Stimulated activated memory B cell treated with anti-CD40 and anti-IgM and Interleukin-4, amounts not matched to agents 10 μg/mL and 1 μg/mL and 100 μg/mL, for 72 hours (primary cell): Measurements from ENCODE around the gene BEST1.
"Not testable (repeated sequence)": the region's sequence is repeated elsewhere in the genome, so short reads cannot be mapped to it uniquely, and the experiment has no call there.

Experiments
- ATAC-seq: fragments of 150-1000 bp; cut with Tn5 transposase; 2 replicates; pipeline ENCODE4 v1.10.0; 2021
- H3K27ac Mint-ChIP-seq: one replicate; pipeline ENCODE4 v1.8.0; 2022; ENCODE audit warnings: mild to moderate bottlenecking, mixed read lengths
- H3K27me3 Mint-ChIP-seq: one replicate; pipeline ENCODE4 v1.8.0; 2022; ENCODE audit warnings: mixed read lengths
- H3K36me3 Mint-ChIP-seq: one replicate; pipeline ENCODE4 v1.8.0; 2022; ENCODE audit warnings: mixed read lengths
- H3K4me1 Mint-ChIP-seq: one replicate; pipeline ENCODE4 v1.8.0; 2022; ENCODE audit warnings: mixed read lengths
- H3K4me3 Mint-ChIP-seq: one replicate; pipeline ENCODE4 v1.8.0; 2022; ENCODE audit warnings: mild to moderate bottlenecking, moderate library complexity, mixed read lengths
- H3K9me3 Mint-ChIP-seq: one replicate; pipeline ENCODE4 v1.8.0; 2022; ENCODE audit warnings: mixed read lengths

The BEST1 gene

GRCh38 chr11:62000539-62001446 is 50.6 kb downstream of the BEST1 start:
- H3K27me3 Mint-ChIP-seq: peaks cover 25% of the 10 kb centered on the region
- no peak overlapping the region for H3K27ac Mint-ChIP-seq
- no peak for ATAC-seq
- H3K9me3 Mint-ChIP-seq: peaks cover 5% of the 10 kb centered on the region
- H3K4me3 Mint-ChIP-seq: no peak overlapping the region
- peaks cover 24% of the 10 kb centered on the region for H3K36me3 Mint-ChIP-seq
- H3K4me1 Mint-ChIP-seq: peaks cover 8% of the 10 kb centered on the region

GRCh38 chr11:62001450-62002191 is 51.5 kb downstream of the BEST1 start:
- no peak overlapping the region for H3K27ac Mint-ChIP-seq
- H3K4me3 Mint-ChIP-seq: no peak overlapping the region
- peaks cover 29% of the 10 kb centered on the region for H3K27me3 Mint-ChIP-seq
- ATAC-seq: no peak
- peaks cover 5% of the 10 kb centered on the region for H3K9me3 Mint-ChIP-seq
- peaks cover 24% of the 10 kb centered on the region for H3K36me3 Mint-ChIP-seq
- peaks cover 8% of the 10 kb centered on the region for H3K4me1 Mint-ChIP-seq

GRCh38 chr11:62002283-62002682 is 52.1 kb downstream of the BEST1 start:
- not testable (repeated sequence) for ATAC-seq, H3K9me3 Mint-ChIP-seq, H3K4me3 Mint-ChIP-seq, H3K4me1 Mint-ChIP-seq, H3K27ac Mint-ChIP-seq
- Mint-ChIP-seq H3K36me3 (peaks cover 24% of the 10 kb centered on the region), H3K27me3 (peaks cover 29% of the 10 kb centered on the region)

DNA sequence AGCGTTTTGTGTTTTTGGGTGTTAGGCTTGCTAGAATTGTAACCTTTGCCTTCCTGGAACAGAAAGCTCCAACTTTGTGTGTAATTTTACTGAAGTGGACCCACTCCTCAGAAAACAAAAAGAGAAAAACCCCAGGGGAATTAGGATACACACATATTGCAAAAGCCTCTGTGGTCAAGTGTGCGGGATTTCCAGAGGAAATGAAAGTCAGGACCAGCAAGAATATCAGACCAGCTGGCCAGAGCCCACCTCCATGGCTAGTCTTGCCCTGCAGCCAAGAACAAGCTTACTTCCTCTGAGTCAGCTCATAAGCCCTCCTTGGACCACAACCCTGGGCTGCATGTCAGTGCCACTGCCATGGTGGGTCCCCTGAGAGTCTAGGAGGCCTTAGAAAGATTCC is 54.3 kb downstream of the BEST1 start:
- ATAC-seq: peak; percentile 88
- H3K36me3 Mint-ChIP-seq: peaks cover 10% of the 10 kb centered on the region

GRCh38 chr11:62008193-62008592 is 58.0 kb downstream of the BEST1 start:
- ATAC-seq: no peak
- peaks cover 14% of the 10 kb centered on the region for H3K27me3 Mint-ChIP-seq
- no peak overlapping the region for H3K4me3 Mint-ChIP-seq
- no peaks in the 10 kb centered on the region for H3K36me3 Mint-ChIP-seq
- no peaks in the 10 kb centered on the region for H3K9me3 Mint-ChIP-seq
- H3K27ac Mint-ChIP-seq: no peak overlapping the region
- peaks cover 8% of the 10 kb centered on the region for H3K4me1 Mint-ChIP-seq

More for the DNA sequence above, 54.3 kb downstream of the BEST1 start:
- Mint-ChIP-seq H3K9me3 (no peaks in the 10 kb centered on the region), H3K27ac (no peak overlapping the region), H3K4me1 (peaks cover 8% of the 10 kb centered on the region), H3K27me3 (peaks cover 29% of the 10 kb centered on the region), H3K4me3 (no peak overlapping the region)

- ATAC-seq: no peak
- Mint-ChIP-seq H3K9me3 (no peaks in the 10 kb centered on the region), H3K4me1 (peaks cover 5% of the 10 kb centered on the region), H3K27me3 (peaks cover under 1% of the 10 kb centered on the region), H3K36me3 (no peaks in the 10 kb centered on the region), H3K27ac (no peak overlapping the region), H3K4me3 (no peak overlapping the region)
These were observed 60.9 kb downstream of the BEST1 start for GRCh38 chr11:62010935-62011528.

DNA sequence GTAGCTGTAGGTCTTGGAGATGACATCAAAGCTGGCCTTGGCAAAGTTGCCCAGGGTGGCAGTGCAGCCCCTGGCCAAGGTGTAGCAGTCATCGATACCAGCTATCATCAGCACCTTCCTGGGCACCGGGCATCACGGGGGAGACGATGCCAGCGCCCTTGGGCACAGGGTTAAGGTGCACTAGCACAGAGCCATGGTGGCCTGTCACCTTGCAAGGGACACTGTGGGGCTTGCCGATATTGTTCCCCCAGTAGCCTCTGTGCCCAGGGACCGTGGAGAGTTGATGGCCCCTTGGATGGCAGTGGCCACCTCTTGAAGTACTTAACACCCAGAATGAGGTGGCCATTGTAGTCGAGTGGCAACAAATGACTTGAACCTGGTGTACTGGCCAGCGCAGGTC is 61.7 kb downstream of the BEST1 start:
- no peak for ATAC-seq
- Mint-ChIP-seq H3K27ac (no peak overlapping the region), H3K4me3 (no peak overlapping the region), H3K36me3 (no peaks in the 10 kb centered on the region), H3K4me1 (peaks cover 5% of the 10 kb centered on the region), H3K27me3 (no peaks in the 10 kb centered on the region), H3K9me3 (no peaks in the 10 kb centered on the region)

DNA sequence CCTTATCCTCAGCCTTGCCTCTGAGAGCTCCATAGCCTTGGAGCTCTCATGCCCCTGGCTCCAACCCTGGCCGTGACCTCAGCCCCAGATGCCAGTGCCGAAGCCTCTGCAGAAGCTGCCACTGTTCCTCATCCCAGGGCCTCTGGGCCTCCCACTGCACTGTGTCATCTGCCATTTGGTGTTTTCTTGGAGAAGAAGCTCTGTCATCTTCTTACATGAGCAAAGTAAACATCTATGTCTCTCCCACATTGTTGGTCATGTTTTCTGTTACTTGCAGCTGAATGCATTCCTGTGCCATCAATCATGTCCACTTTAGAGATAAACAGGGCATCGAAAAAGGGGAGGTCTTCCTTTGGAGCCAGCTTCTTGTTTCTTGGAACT is 62.3 kb downstream of the BEST1 start:
- no peak overlapping the region for H3K27ac Mint-ChIP-seq
- no peak for ATAC-seq
- peaks cover 5% of the 10 kb centered on the region for H3K4me1 Mint-ChIP-seq
- H3K36me3 Mint-ChIP-seq: no peaks in the 10 kb centered on the region
- H3K27me3 Mint-ChIP-seq: no peaks in the 10 kb centered on the region
- no peaks in the 10 kb centered on the region for H3K9me3 Mint-ChIP-seq
- no peak overlapping the region for H3K4me3 Mint-ChIP-seq

DNA sequence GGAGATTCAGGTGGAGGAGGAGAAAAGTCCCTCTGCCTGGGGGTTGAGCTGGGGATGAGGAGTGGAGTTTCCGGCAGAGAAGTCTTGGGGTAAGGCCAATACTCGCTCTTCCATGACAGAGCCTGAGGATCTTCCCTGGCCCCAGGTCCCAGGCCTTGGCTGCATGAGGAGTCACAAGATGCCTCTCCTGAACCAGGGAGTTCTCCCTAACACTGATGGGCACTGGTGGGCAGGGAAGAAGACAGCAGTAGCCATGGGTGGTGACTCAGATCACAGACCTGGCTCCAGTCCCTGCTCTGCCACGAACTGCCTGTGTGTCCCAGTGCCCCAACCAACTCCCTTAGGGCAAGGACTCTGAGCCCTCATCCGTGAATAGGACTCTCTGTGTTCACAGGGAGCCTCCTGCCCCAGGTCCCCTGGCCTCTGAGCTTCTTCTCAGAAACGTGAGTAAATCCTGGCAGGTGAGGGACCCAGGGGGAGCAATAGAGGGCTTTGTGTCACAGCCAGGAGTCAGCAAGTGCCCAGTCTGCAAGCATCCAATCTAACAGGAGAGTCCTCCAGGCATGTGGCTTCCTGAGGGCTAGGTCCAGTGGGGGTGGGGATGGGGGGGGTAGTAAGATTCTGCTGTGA is 62.8 kb downstream of the BEST1 start:
- no peaks in the 10 kb centered on the region for H3K9me3 Mint-ChIP-seq
- ATAC-seq: no peak
- H3K4me3 Mint-ChIP-seq: no peak overlapping the region
- no peaks in the 10 kb centered on the region for H3K36me3 Mint-ChIP-seq
- H3K4me1 Mint-ChIP-seq: peaks cover 5% of the 10 kb centered on the region
- no peak overlapping the region for H3K27ac Mint-ChIP-seq
- H3K27me3 Mint-ChIP-seq: no peaks in the 10 kb centered on the region
